HG03565 (cell line): ENCODE data around the gene CMC1.

Experiments used
- ATAC-seq: cut with Tn5 transposase; IDR thresholded peaks from one replicate; pipeline ENCODE4 v1.9.1; 2021; ENCODE audit warnings: mild to moderate bottlenecking, moderate library complexity; ENCODE audit not compliant: unreplicated experiment

The CMC1 gene

DNA sequence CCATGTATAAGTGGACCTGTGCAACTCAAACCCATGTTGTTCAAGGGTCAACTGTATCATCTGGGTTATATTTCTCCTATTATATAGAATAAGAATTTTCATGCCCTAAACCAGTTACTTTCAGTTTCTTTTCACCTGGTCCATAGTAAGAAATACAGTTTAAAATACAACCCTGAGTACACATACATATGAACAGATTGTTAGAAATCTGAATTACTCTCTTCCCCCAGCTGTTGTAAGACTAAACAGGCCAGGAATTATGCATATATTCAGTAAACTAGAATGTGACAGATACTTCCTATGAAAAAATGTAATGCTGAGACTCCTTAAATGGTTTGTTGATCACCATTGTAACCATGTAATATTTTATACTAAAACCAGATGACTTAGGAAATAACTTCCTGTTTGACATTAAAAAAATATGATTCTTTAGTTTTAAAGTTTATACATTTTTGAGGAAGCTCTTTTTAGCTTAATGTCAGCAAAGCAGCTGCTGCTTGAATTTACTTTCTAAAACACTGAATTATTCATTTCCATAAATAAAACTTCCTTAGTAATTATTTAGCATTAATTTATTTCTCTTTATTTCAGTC, 54.6 kb downstream of the CMC1 start:
- ATAC-seq: no peak

DNA sequence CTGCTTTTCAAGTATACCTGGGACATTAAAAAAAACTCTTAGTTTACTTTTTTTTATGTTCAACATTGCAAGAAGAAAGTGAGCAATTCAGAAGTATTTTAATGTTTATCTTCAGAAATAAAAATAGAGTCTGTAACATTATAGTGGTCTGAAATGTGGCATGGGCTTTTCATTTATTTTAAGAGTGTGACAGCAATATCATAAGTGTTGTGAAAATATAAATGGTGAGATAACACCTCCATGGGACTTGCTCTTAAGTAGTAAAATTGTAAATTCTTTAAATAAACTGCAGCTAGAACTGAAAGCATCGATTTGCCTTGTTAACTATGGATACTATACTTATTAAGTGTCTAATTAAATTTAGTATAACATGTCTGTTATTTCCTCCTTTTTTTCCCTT, 58.3 kb downstream of the CMC1 start:
- ATAC-seq: no peak

DNA sequence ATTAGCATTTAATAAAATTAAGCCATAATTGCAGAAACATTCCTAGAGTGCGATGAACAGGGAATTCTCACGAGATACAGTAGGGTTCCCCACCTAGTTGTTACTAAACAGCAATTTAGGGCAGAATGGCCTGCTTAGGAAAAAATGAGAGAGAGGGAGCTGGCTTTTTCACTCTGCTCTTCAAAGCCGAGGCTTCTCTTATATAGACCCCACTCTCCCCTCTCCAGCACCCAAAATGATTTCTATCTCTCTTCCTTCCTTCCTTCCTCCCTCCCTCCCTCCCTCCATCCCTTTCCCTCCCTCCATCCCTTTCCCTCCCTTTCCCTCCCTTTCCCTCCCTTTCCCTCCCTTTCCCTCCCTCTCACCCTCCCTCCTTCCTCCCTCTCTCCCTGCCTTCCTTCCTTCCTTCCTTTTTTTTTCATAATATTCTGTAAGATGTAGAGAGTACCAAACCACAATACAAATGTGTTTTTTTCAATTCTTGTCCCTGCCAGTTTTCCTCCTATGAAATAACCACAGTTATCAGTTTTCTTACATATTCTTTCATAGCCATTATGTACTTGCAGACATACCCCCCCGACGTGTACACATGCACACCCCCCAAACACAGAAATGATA, 59.0 kb downstream of the CMC1 start:
- no peak for ATAC-seq

DNA sequence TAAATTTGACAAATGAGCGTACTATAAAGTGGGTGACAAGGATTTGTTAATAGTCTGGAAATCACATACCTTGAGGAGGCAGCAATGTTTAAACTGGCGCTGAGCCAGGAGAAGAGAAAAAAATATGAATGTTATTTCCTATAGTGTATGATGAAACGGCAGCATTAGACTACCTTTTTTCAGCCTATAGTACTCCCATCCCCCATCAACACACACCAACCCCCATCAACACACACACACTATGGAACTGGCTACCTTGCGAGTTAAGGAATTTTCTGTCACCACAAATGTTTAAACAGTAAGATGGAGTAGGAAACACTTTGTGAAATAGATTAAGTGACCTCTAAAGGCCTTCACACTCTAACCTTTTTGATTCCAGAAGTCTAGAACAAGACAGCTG, 60.3 kb downstream of the CMC1 start:
- ATAC-seq: no peak

DNA sequence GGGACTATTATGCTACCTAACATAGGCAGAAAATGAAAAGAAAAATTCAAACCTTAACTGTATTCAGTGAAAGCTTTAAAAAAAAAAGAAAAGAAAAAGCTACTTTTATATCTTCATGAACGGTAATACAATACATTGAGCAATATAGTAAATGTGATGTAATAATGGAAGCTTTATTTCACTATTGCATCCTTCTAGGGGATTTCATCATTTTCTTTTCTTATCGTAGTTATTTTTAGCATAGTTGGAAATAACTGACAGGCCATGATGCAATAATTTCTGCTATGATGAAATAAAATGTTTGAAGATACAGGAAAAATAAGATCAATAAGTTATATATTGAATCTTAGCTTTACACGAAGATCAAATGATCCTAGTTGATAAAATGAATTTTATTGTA, 66.8 kb downstream of the CMC1 start:
- ATAC-seq: no peak

- no peak for ATAC-seq
These were observed 74.3 kb downstream of the CMC1 start for GRCh38 chr3:28315711-28316110.

DNA sequence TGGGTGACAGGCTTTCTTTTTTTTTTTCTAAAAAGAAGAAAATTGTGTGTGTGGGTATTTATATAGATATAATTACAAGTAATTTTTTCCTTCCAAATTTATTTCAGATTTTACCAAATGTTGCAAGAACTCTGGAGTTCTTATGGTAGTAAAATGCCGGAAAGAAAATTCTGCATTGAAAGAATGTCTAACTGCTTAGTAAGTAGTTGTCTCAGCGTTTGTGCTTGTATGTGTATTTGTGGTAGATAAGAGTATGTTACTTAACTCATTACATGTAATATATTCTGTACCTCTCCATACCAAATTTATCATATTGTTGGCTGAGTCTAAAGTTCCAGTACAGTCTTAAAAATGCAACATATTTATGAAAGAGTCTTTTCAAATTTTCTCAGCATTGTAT, 74.8 kb downstream of the CMC1 start:
- no peak for ATAC-seq

- ATAC-seq: peak; percentile 87
These were observed 76.1 kb downstream of the CMC1 start for GRCh38 chr3:28317438-28318022.

DNA sequence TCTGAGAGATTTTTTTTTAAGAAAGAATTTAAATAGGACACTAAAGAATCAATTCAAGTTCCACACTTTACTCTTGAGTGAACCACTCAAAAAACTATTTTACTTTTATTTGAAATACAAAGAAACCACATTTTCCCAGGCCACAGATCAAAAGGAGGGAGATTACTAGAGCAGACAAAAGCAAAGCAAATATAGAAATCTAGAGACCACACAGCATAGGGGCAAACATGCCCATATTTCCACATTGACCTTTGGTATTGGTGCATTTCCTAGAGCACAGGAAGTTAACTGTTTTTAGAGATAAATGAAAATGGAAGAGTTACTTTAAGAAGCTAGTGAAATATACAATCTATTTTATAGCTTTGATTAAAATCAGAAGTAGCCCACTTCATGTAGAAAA, 79.6 kb downstream of the CMC1 start:
- ATAC-seq: no peak

GRCh38 chr3:28322464-28322863, 81.0 kb downstream of the CMC1 start:
- no peak for ATAC-seq

- peak; percentile 81 for ATAC-seq
These were observed 85.1 kb downstream of the CMC1 start for GRCh38 chr3:28326458-28326926.

- peak; percentile 27 for ATAC-seq
These were observed 87.1 kb downstream of the CMC1 start for GRCh38 chr3:28328188-28329151.

GRCh38 chr3:28334552-28334951, 93.1 kb downstream of the CMC1 start:
- ATAC-seq: no peak

GRCh38 chr3:28335246-28335645, 93.8 kb downstream of the CMC1 start:
- no peak for ATAC-seq

- ATAC-seq: no peak
These were observed 95.8 kb downstream of the CMC1 start for GRCh38 chr3:28337230-28337629.

- no peak for ATAC-seq
These were observed 101.7 kb downstream of the CMC1 start for GRCh38 chr3:28343144-28343543.

DNA sequence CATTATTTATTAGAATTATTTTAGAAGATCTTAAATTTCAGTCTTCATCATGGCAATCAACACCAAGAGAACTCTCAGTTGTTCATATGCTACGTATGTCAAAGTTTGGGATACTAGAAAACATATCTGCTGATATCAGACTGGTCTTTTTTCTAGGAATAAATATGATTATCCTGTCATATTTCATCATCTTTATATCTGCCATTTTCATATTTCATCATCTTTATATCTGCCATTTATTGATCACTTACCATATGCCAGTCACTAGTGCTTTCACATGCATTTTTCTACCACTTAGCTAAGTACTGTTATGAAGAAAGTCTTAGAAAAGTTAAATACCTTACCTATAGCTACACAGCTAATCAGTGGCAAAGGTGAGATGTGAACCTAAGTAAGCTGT, 104.3 kb downstream of the CMC1 start:
- no peak for ATAC-seq

- ATAC-seq: no peak
These were observed 106.2 kb downstream of the CMC1 start for GRCh38 chr3:28347374-28348264.

GRCh38 chr3:28348265-28348628, 106.8 kb downstream of the CMC1 start:
- no peak for ATAC-seq

DNA sequence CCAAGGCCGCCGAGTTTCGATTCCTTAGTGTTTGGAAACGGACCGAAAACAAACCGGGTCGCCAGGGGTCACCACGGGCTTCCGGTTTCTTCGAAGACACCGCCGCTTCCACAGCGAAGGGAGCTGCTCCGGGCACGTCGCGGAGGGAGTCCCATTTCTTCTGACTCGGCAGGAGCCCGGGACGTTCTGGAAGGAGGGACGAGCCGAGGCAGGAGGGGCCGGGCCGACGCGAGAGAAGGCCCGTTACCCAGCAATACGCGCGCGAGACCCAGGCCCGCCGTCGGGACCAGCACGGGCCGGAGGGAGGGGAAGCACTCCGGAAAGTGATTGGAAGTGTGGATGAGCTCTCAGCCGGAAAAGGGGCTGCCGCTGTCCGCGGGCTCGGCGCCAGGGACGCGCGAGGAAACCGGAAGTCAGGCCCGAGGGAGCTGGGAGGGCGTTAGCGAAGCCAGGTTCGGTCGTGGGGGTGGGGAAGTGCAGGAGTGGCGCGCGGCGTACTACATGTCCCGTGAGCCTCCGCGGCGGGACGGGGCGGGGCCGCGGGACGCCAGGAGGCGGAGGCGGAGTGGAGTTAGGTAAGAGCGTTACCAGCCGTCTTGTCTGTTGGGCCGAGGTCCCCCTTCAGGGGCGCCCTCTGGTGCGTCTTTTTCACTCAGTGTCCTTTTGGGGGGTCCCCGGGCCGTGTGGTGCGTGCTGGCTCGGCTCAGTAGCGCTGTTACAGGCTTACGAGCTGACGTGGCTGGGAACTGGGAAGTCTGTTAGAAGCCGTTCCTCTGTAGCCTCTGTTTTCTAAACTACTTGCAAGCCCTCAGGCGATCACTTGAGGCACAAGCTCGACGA, 107.4 kb downstream of the CMC1 start, which contains the start of the genes AZI2 and ZCWPW2:
Gene AZI2, minus strand, starts transcription at position 196 of the 840 bp plus-strand sequence. CDS start 8,207 bp downstream, outside the sequence.
Gene ZCWPW2, plus strand, starts transcription at position 93 of the 840 bp plus-strand sequence. CDS start 64,348 bp downstream, outside the sequence.
- ATAC-seq: peak; percentile 78
